Liver (tissue), 9 donors: ENCODE results near the gene MCTP1. TPM values are rescaled to one million over a fixed set of nuclear protein-coding genes. Genes with fewer than 3 reads are reported as not detected.

Experiments used
- DNase-seq: peaks from one replicate; pipeline ENCODE4 v3.0.0-alpha.2; 2017; ENCODE audit warnings: low spot score
- H3K27ac ChIP-seq, 2 donors: one replicate each; pipeline ENCODE4 v1.7.0; 2013; ENCODE audit warnings: inconsistent platforms in 2 of 2, low read length in 2 of 2, control low read depth in 1 of 2, low read depth in 1 of 2, mild to moderate bottlenecking in 1 of 2
- H3K27me3 ChIP-seq, 4 donors: one replicate each; pipeline versions ENCODE4 v1.6.1 to v1.7.0; 2013; ENCODE audit warnings: low read length in 3 of 4, inconsistent platforms in 1 of 4, mild to moderate bottlenecking in 1 of 4, moderate library complexity in 1 of 4; ENCODE audit not compliant: control insufficient read depth in 4 of 4, insufficient read depth in 4 of 4
- H3K36me3 ChIP-seq, 4 donors: one replicate each; pipeline versions ENCODE4 v1.6.1 to v1.7.0; 2013; ENCODE audit warnings: low read length in 3 of 4, mild to moderate bottlenecking in 3 of 4, low read depth in 1 of 4, moderate library complexity in 1 of 4; ENCODE audit not compliant: control insufficient read depth in 4 of 4, insufficient read depth in 3 of 4
- H3K4me1 ChIP-seq, 4 donors: one replicate each; pipeline versions ENCODE4 v1.6.1 to v1.7.0; 2013; ENCODE audit warnings: low read length in 3 of 4, mild to moderate bottlenecking in 3 of 4, moderate library complexity in 1 of 4; ENCODE audit not compliant: control insufficient read depth in 4 of 4, insufficient read depth in 4 of 4
- H3K4me3 ChIP-seq, 3 donors: one replicate each; pipeline versions ENCODE4 v1.6.1 to v1.7.0; 2013; ENCODE audit warnings: low read length in 3 of 3, control low read depth in 1 of 3, low read depth in 1 of 3, mild to moderate bottlenecking in 1 of 3
- H3K9ac ChIP-seq, 2 donors: one replicate each; pipeline ENCODE4 v1.7.0; 2013; ENCODE audit warnings: low read length in 2 of 2, mild to moderate bottlenecking in 2 of 2, moderate library complexity in 2 of 2, control low read depth in 1 of 2, low read depth in 1 of 2
- H3K9me3 ChIP-seq, 4 donors: one replicate each; pipeline versions ENCODE4 v1.6.1 to v1.7.0; 2013; ENCODE audit warnings: low read length in 3 of 4; ENCODE audit not compliant: control insufficient read depth in 4 of 4
- EGR1 ChIP-seq, 2 donors: IDR thresholded peaks; 2 replicates each; pipeline ENCODE4 v1.6.1; 2016 to 2018; ENCODE audit warnings: antibody characterized with exemption in 2 of 2, low read depth in 2 of 2
- FOXA1 ChIP-seq: IDR thresholded peaks from 2 replicates; pipeline ENCODE4 v1.6.1; 2016; ENCODE audit warnings: antibody characterized with exemption
- FOXA2 ChIP-seq: IDR thresholded peaks from 2 replicates; pipeline ENCODE4 v1.6.1; 2016; ENCODE audit warnings: antibody characterized with exemption
- GABPA ChIP-seq, 2 donors: IDR thresholded peaks in 1 of 2; conservative IDR thresholded peaks in 1 of 2; 2 replicates each; pipeline ENCODE4 v1.6.1; 2016; ENCODE audit warnings: antibody characterized with exemption in 2 of 2, mild to moderate bottlenecking in 1 of 2, moderate library complexity in 1 of 2
- HNF4A ChIP-seq, 2 donors: conservative IDR thresholded peaks; 2 replicates each; pipeline ENCODE4 v1.6.1; 2016; ENCODE audit warnings: antibody characterized with exemption in 2 of 2, mild to moderate bottlenecking in 2 of 2
- HNF4G ChIP-seq: IDR thresholded peaks from 2 replicates; pipeline ENCODE4 v1.6.1; 2016; ENCODE audit warnings: antibody characterized with exemption
- JUND ChIP-seq, 2 donors: IDR thresholded peaks; 2 replicates each; pipeline ENCODE4 v1.6.1; 2016; ENCODE audit warnings: antibody characterized with exemption in 2 of 2
- NR2F2 ChIP-seq: IDR thresholded peaks from 2 replicates; pipeline ENCODE4 v1.6.1; 2016; ENCODE audit warnings: antibody characterized with exemption
- RAD21 ChIP-seq, 2 donors: IDR thresholded peaks; 2 replicates each; pipeline ENCODE4 v1.6.1; 2016; ENCODE audit warnings: antibody characterized with exemption in 2 of 2, mild to moderate bottlenecking in 2 of 2
- RXRA ChIP-seq, 2 donors: IDR thresholded peaks; 2 replicates each; pipeline ENCODE4 v1.6.1; 2017 to 2018; ENCODE audit warnings: antibody characterized with exemption in 2 of 2, mild to moderate bottlenecking in 1 of 2
- SP1 ChIP-seq: IDR thresholded peaks from 2 replicates; pipeline ENCODE4 v1.6.1; 2018; ENCODE audit warnings: antibody characterized with exemption, mild to moderate bottlenecking
- TAF1 ChIP-seq: conservative IDR thresholded peaks from 2 replicates; pipeline ENCODE4 v1.6.1; 2016; ENCODE audit warnings: antibody characterized with exemption, mild to moderate bottlenecking
- YY1 ChIP-seq: IDR thresholded peaks from 2 replicates; pipeline ENCODE4 v1.6.1; 2016; ENCODE audit warnings: antibody characterized with exemption, mild to moderate bottlenecking
- WGBS: extraction: QIAGEN DNeasy Blood & Tissue Kit; methylation state at CpG from one replicate; pipeline ENCODE4 v1.1.7; 2013; 5-methylcytosine and 5-hydroxymethylcytosine counted together
- polyA plus RNA-seq, 2 donors: library from polyadenylated mRNA; stranded (reverse) in 1 of 2; unstranded in 1 of 2; fragments of 200-250 nt in 1 of 2; fragments of >200 nt in 1 of 2; fragmentation: Nextera tagmentation in 1 of 2; extraction: Ambion mirVana in 1 of 2; gene quantifications; one replicate each; pipeline versions ENCODE4 v1.2.1 to v1.2.3, GENCODE V29; 2013 to 2015
- total RNA-seq, 2 donors: library from RNA; depleted of rRNA; stranded (reverse); fragments of >200 nt; gene quantifications; one replicate each; pipeline ENCODE4 v1.2.3, GENCODE V29; 2014
- TF ChIP-seq, protein P1 (sequence below): IDR thresholded peaks from 2 replicates; pipeline ENCODE4 v1.6.1; 2016; ENCODE audit warnings: antibody characterized with exemption
- TF ChIP-seq, protein P2 (sequence below): IDR thresholded peaks from 2 replicates; pipeline ENCODE4 v1.6.1; 2016; ENCODE audit warnings: antibody characterized with exemption, mild to moderate bottlenecking
- TF ChIP-seq, protein P3 (sequence below): IDR thresholded peaks from 2 replicates; pipeline ENCODE4 v1.6.1; 2016; ENCODE audit warnings: antibody characterized with exemption
- TF ChIP-seq, protein P4 (sequence below): IDR thresholded peaks from 2 replicates; pipeline ENCODE4 v1.6.1; 2016; ENCODE audit warnings: antibody characterized with exemption
- TF ChIP-seq, protein P5 (sequence below): fragments of 150-350 bp; IDR thresholded peaks from 2 replicates; pipeline ENCODE4 v1.5.1; 2017; ENCODE audit warnings: improper control_type of control experiment, low read depth, low read length; ENCODE audit not compliant: missing input control
- donor health status: healthy.
- donor health status: healthy.
- donor health status: healthy.
- donor health status: healthy.
- donor health status: healthy.

MCTP1 gene
- total and polyA plus RNA-seq, 4 donors = 0.67 to 7.6 (median 4.3) TPM

DNA sequence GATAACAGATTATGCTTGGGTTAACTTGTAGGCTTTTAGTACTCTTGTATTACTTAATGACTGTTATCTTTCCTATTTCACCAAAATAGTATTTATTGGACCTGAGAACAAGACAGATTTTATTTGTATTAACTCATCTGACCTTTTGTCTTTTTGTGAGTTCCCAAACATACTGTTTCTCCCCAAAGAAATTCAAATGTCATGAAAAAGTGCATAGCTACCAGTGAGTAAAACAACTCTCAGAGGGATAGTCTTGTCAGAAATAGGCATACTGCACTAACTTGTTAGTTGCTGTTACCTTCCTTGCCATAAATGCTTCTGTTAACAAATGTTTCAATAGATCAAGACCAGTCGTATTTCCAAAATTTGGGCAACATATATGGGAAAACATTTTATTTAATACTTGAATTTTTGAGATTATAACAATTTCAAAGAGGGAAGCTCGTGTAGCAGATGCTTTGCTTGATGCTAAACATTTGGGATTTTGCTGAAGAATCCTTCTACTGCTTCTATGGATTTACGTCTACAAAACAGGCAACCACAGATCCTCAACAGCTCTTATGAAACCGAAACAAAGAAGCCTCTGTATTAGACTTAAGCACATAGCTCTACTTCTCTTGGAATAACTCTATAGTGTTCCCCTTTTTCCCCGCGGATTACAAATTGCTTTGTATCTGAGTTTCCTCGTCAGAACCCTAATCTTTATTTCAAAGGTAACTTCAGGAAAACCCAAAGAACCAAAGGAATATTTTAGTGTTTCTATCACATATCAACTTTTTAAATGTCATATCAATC, 248.8 kb downstream of the MCTP1 start:
- no peak overlapping the region for H3K9ac ChIP-seq
- no peaks in the 10 kb centered on the region for H3K36me3 ChIP-seq
- H3K27ac ChIP-seq = no peak overlapping the region
- WGBS = 63% methylated on average over 7 of the region's 7 CpGs
- H3K27me3 ChIP-seq = peaks cover 0 to 4% (median 0%) of the 10 kb centered on the region in 4 donors
- TF ChIP-seq, protein P1, sequence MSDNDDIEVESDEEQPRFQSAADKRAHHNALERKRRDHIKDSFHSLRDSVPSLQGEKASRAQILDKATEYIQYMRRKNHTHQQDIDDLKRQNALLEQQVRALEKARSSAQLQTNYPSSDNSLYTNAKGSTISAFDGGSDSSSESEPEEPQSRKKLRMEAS = no peak
- TF ChIP-seq JUND (IDR thresholded peaks at IDR 0.05) (no peak), TAF1 (no peak), HNF4G (no peak), RXRA (IDR thresholded peaks at IDR 0.05) (no peak)
- TF ChIP-seq, protein P2, sequence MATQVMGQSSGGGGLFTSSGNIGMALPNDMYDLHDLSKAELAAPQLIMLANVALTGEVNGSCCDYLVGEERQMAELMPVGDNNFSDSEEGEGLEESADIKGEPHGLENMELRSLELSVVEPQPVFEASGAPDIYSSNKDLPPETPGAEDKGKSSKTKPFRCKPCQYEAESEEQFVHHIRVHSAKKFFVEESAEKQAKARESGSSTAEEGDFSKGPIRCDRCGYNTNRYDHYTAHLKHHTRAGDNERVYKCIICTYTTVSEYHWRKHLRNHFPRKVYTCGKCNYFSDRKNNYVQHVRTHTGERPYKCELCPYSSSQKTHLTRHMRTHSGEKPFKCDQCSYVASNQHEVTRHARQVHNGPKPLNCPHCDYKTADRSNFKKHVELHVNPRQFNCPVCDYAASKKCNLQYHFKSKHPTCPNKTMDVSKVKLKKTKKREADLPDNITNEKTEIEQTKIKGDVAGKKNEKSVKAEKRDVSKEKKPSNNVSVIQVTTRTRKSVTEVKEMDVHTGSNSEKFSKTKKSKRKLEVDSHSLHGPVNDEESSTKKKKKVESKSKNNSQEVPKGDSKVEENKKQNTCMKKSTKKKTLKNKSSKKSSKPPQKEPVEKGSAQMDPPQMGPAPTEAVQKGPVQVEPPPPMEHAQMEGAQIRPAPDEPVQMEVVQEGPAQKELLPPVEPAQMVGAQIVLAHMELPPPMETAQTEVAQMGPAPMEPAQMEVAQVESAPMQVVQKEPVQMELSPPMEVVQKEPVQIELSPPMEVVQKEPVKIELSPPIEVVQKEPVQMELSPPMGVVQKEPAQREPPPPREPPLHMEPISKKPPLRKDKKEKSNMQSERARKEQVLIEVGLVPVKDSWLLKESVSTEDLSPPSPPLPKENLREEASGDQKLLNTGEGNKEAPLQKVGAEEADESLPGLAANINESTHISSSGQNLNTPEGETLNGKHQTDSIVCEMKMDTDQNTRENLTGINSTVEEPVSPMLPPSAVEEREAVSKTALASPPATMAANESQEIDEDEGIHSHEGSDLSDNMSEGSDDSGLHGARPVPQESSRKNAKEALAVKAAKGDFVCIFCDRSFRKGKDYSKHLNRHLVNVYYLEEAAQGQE = no peak
- TF ChIP-seq, protein P3, sequence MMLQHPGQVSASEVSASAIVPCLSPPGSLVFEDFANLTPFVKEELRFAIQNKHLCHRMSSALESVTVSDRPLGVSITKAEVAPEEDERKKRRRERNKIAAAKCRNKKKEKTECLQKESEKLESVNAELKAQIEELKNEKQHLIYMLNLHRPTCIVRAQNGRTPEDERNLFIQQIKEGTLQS = no peak
- peaks cover 0 to 4% (median 2%) of the 10 kb centered on the region in 4 donors for H3K9me3 ChIP-seq
- no peak overlapping the region for H3K4me3 ChIP-seq
- H3K4me1 ChIP-seq = no peaks in the 10 kb centered on the region
- DNase-seq = no peak

DNA sequence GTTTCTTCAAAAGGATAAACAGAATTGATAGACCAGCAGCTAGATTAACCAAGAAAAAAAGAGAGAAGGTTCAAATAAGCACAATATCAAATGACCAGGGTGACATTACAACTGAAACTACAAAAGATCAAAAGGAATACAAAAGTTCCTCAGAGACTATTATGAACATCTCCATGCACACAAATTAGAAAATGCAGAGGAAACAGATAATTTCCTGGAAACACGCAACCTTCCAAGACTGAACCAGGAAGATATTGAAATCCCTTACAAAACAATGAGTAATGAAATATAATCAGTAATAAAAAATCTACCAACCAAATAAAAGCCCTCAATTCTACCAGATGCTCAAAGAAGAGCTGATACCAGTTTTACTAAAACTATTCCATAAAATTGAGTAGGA, 252.1 kb downstream of the MCTP1 start:
- H3K4me1 ChIP-seq = no peaks in the 10 kb centered on the region
- H3K9ac ChIP-seq = no peak overlapping the region
- H3K36me3 ChIP-seq = no peaks in the 10 kb centered on the region
- no peak overlapping the region for H3K27ac ChIP-seq
- TF ChIP-seq JUND (IDR thresholded peaks at IDR 0.05) (no peak), YY1 (no peak), GABPA (IDR thresholded peaks at IDR 0.05 in 1 of 2, conservative IDR thresholded peaks at IDR 0.05 in 1 of 2) (no peak), RAD21 (IDR thresholded peaks at IDR 0.05) (no peak), FOXA1 (no peak), TAF1 (no peak), SP1 (no peak), FOXA2 (no peak), EGR1 (IDR thresholded peaks at IDR 0.05; ENCODE audit: low read depth in 2 of 2) (no peak), NR2F2 (no peak), HNF4A (conservative IDR thresholded peaks at IDR 0.05) (no peak), HNF4G (no peak)
- TF ChIP-seq, protein P2 = no peak
- TF ChIP-seq, protein P4, sequence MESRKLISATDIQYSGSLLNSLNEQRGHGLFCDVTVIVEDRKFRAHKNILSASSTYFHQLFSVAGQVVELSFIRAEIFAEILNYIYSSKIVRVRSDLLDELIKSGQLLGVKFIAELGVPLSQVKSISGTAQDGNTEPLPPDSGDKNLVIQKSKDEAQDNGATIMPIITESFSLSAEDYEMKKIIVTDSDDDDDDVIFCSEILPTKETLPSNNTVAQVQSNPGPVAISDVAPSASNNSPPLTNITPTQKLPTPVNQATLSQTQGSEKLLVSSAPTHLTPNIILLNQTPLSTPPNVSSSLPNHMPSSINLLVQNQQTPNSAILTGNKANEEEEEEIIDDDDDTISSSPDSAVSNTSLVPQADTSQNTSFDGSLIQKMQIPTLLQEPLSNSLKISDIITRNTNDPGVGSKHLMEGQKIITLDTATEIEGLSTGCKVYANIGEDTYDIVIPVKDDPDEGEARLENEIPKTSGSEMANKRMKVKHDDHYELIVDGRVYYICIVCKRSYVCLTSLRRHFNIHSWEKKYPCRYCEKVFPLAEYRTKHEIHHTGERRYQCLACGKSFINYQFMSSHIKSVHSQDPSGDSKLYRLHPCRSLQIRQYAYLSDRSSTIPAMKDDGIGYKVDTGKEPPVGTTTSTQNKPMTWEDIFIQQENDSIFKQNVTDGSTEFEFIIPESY = no peak
- TF ChIP-seq, protein P5, sequence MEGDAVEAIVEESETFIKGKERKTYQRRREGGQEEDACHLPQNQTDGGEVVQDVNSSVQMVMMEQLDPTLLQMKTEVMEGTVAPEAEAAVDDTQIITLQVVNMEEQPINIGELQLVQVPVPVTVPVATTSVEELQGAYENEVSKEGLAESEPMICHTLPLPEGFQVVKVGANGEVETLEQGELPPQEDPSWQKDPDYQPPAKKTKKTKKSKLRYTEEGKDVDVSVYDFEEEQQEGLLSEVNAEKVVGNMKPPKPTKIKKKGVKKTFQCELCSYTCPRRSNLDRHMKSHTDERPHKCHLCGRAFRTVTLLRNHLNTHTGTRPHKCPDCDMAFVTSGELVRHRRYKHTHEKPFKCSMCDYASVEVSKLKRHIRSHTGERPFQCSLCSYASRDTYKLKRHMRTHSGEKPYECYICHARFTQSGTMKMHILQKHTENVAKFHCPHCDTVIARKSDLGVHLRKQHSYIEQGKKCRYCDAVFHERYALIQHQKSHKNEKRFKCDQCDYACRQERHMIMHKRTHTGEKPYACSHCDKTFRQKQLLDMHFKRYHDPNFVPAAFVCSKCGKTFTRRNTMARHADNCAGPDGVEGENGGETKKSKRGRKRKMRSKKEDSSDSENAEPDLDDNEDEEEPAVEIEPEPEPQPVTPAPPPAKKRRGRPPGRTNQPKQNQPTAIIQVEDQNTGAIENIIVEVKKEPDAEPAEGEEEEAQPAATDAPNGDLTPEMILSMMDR = no peak
- peaks cover 0 to 3% (median 1%) of the 10 kb centered on the region in 4 donors for H3K9me3 ChIP-seq
- DNase-seq = no peak
- no peak overlapping the region for H3K4me3 ChIP-seq
- no peaks in the 10 kb centered on the region for H3K27me3 ChIP-seq
- 78% methylated on average over 1 of the region's 1 CpG for WGBS
